HL-60 (cell line): ENCODE results near the gene BLOC1S5.

Experiments
- DNase-seq, 2 experiments: peaks; one replicate each; pipeline ENCODE4 v3.0.0-alpha.2; 2010 to 2020; ENCODE audit warnings: low read depth in 1 of 2, low spot score in 1 of 2
- H3K27ac ChIP-seq: fragments of 250-450 bp; sonication (Bioruptor Pico); replicated peaks from 2 replicates; pipeline ENCODE4 v1.5.1; 2020; ENCODE audit warnings: mild to moderate bottlenecking, moderate library complexity
- H3K27me3 ChIP-seq: fragments of 250-450 bp; sonication (Bioruptor Pico); 2 replicates; pipeline ENCODE4 v1.5.1; 2021; ENCODE audit warnings: mild to moderate bottlenecking, moderate library complexity; ENCODE audit not compliant: insufficient read depth, poor library complexity, severe bottlenecking
- H3K4me3 ChIP-seq: replicated peaks from 2 replicates; pipeline ENCODE4 v1.5.1; 2011; ENCODE audit warnings: mild to moderate bottlenecking, control low read depth, low read length; ENCODE audit not compliant: insufficient read depth
- CTCF ChIP-seq: IDR thresholded peaks from one replicate; pipeline ENCODE4 v1.5.1; 2011; ENCODE audit warnings: low read length, control low read depth, inconsistent platforms; ENCODE audit not compliant: insufficient read depth
- GABPA ChIP-seq: IDR thresholded peaks from 2 replicates; pipeline ENCODE4 v1.6.1; 2012; ENCODE audit warnings: low read depth
- POLR2AphosphoS5 ChIP-seq: IDR thresholded peaks from 2 replicates; pipeline ENCODE4 v1.6.1; 2012; ENCODE audit warnings: low read depth
- REST ChIP-seq: IDR thresholded peaks from 2 replicates; pipeline ENCODE4 v1.6.1; 2012; ENCODE audit warnings: low read depth; ENCODE audit not compliant: insufficient replicate concordance
- SPI1 ChIP-seq: IDR thresholded peaks from 2 replicates; pipeline ENCODE4 v1.6.1; 2012; ENCODE audit warnings: low read depth, mild to moderate bottlenecking, borderline replicate concordance

The BLOC1S5 gene

GRCh38 chr6:7976485-7977056, 87.6 kb downstream of the BLOC1S5 start:
- TF ChIP-seq SPI1 (no peak), CTCF (no peak)
- peaks cover 2% of the 10 kb centered on the region for H3K27me3 ChIP-seq
- H3K4me3 ChIP-seq = no peak overlapping the region
- no peak overlapping the region for H3K27ac ChIP-seq
- DNase-seq = no peak

- no peak overlapping the region for H3K27ac ChIP-seq
- no peak for DNase-seq
- peaks cover 2% of the 10 kb centered on the region for H3K27me3 ChIP-seq
- TF ChIP-seq SPI1 = no peak
- no peak for TF ChIP-seq POLR2AphosphoS5
- no peak for TF ChIP-seq REST
- TF ChIP-seq CTCF = no peak
- TF ChIP-seq GABPA = no peak
- H3K4me3 ChIP-seq = no peak overlapping the region
Observed at GRCh38 chr6:7975764-7976146, 88.4 kb downstream of the BLOC1S5 start.

GRCh38 chr6:7974938-7975763, 89.0 kb downstream of the BLOC1S5 start:
- peaks cover 2% of the 10 kb centered on the region for H3K27me3 ChIP-seq
- TF ChIP-seq SPI1 = no peak
- peak in 1 of 2 experiments; percentile 5 for DNase-seq
- H3K27ac ChIP-seq = no peak overlapping the region
- no peak overlapping the region for H3K4me3 ChIP-seq

GRCh38 chr6:7974565-7974937, 89.6 kb downstream of the BLOC1S5 start:
- TF ChIP-seq POLR2AphosphoS5 = no peak
- TF ChIP-seq SPI1 = no peak
- no peak for TF ChIP-seq GABPA
- no peak for TF ChIP-seq REST
- no peak for TF ChIP-seq CTCF
- DNase-seq = no peak
- no peak overlapping the region for H3K27ac ChIP-seq
- H3K4me3 ChIP-seq = no peak overlapping the region
- H3K27me3 ChIP-seq = peaks cover 2% of the 10 kb centered on the region
